Testis (tissue), 3 donors: ENCODE data around the gene RAB11FIP5. TPM values are rescaled to one million over a fixed set of nuclear protein-coding genes. Genes with fewer than 3 reads are reported as not detected.

Experiments used
- DNase-seq: peaks from one replicate; pipeline ENCODE4 v3.0.0-alpha.2; 2019
- H3K27ac ChIP-seq, 2 donors: fragments of 200-600 bp; sonication (generic); one replicate each; pipeline ENCODE4 v1.5.1; 2019
- H3K27me3 ChIP-seq: fragments of 200-600 bp; sonication (generic); one replicate; pipeline ENCODE4 v1.5.1; 2019
- H3K36me3 ChIP-seq: fragments of 200-600 bp; sonication (generic); one replicate; pipeline ENCODE4 v1.5.1; 2017; ENCODE audit warnings: low read depth; ENCODE audit errors: missing control alignments
- H3K4me1 ChIP-seq: fragments of 200-600 bp; sonication (generic); one replicate; pipeline ENCODE4 v1.5.1; 2019
- H3K4me3 ChIP-seq, 2 donors: fragments of 200-600 bp; sonication (generic); one replicate each; pipeline ENCODE4 v1.5.1; 2017 to 2019
- H3K9me3 ChIP-seq: fragments of 200-600 bp; sonication (generic); one replicate; pipeline ENCODE4 v1.5.1; 2017
- POLR2A ChIP-seq: fragments of 450-650 bp; IDR thresholded peaks from one replicate; pipeline ENCODE4 v1.6.1; 2017; ENCODE audit warnings: antibody characterized with exemption, mild to moderate bottlenecking, moderate library complexity
- WGBS, 2 donors: methylation state at CpG; one replicate each; pipeline ENCODE4 v1.1.5; 2018; 5-methylcytosine and 5-hydroxymethylcytosine counted together
- intact Hi-C: fragments of 100-400 bp; cut with DNase I; formaldehyde crosslinking; loops from one replicate; pipeline ENCODE4 v1.15.1; 2023; ENCODE audit warnings: low total_unique reads
- polyA plus RNA-seq: library from polyadenylated mRNA; stranded (reverse); fragments of 350-450 nt; fragmentation: Illumina TruSeq; extraction: RNeasy Lipid Tissue Mini Kit (QIAGEN cat#74804); gene quantifications from one replicate; pipeline ENCODE4 v1.2.3, GENCODE V29; 2014; ENCODE audit warnings: low read depth, low replicate concordance; ENCODE audit not compliant: insufficient read depth
- total RNA-seq, 2 donors: library from RNA; depleted of rRNA; stranded (reverse); fragments of >200 nt; gene quantifications; one replicate each; pipeline ENCODE4 v1.2.3, GENCODE V29; 2016
- TF ChIP-seq, protein P1 (sequence below), 3 experiments: fragments of 450-650 bp in 2 of 3; fragments of 200-600 bp in 1 of 3; sonication (generic) in 1 of 3; IDR thresholded peaks; one replicate each; pipeline ENCODE4 v1.5.1; 2016 to 2019; ENCODE audit warnings: antibody characterized with exemption in 3 of 3, mild to moderate bottlenecking in 2 of 3, moderate library complexity in 1 of 3

RAB11FIP5 gene
- total and polyA plus RNA-seq, 3 donors from 2014 or later = 108 to 332 (median 168) TPM

DNA sequence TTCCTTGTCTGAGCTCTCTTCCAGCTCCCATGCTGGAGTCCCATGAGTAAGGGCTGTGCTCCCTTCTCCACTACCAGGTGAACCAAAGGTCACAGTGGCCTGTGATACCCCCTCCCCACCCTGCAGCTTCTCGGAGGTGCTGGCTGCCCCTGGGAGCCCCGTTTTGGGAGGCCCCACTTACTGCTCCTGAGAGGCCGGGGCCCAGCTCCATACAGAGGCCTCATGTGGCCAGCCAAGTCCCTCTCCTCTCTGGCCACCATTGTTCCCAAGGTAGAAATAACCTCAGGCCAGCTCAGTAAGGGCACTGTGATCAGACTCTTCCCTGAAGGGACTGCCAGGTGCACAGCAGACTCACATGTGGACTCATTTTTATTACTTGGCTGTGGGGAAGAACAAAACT, 6.0 kb downstream of the RAB11FIP5 start:
- no peak overlapping the region for H3K27ac ChIP-seq
- no peak for DNase-seq
- no peak overlapping the region for H3K4me3 ChIP-seq
- no peaks in the 10 kb centered on the region for H3K36me3 ChIP-seq
- intact Hi-C loops = no loop called here
- 68 to 96% methylated on average over 3 of the region's 3 CpGs for WGBS, 2 donors
- H3K27me3 ChIP-seq = no peaks in the 10 kb centered on the region
- TF ChIP-seq, protein P1, sequence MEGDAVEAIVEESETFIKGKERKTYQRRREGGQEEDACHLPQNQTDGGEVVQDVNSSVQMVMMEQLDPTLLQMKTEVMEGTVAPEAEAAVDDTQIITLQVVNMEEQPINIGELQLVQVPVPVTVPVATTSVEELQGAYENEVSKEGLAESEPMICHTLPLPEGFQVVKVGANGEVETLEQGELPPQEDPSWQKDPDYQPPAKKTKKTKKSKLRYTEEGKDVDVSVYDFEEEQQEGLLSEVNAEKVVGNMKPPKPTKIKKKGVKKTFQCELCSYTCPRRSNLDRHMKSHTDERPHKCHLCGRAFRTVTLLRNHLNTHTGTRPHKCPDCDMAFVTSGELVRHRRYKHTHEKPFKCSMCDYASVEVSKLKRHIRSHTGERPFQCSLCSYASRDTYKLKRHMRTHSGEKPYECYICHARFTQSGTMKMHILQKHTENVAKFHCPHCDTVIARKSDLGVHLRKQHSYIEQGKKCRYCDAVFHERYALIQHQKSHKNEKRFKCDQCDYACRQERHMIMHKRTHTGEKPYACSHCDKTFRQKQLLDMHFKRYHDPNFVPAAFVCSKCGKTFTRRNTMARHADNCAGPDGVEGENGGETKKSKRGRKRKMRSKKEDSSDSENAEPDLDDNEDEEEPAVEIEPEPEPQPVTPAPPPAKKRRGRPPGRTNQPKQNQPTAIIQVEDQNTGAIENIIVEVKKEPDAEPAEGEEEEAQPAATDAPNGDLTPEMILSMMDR (IDR thresholded peaks at IDR 0.05) = no peak
- no peak for TF ChIP-seq POLR2A
- H3K4me1 ChIP-seq = peaks cover 20% of the 10 kb centered on the region
- H3K9me3 ChIP-seq = no peaks in the 10 kb centered on the region

DNA sequence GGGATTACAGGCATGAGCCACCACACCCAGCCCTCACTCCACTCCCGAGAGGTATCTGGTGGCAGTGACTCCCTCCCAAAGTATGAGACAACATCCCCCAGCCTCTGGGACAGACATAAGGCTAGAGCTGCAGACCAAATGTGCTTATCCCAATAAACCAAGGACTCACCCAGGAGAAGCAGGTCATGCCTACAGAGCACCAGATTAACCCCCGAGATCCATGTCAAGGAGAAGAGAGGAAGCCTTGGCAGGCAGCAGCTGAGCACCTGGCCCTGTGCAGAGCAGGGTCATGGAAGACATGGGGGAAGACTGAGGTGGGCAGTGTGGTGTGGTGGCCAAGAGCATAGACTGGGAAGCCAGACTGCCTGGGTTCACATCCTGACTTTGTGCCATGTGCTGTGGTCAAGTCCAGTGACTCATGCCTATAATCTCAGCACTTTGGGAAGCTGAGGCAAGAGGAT, 7.2 kb downstream of the RAB11FIP5 start:
- WGBS, 2 donors = 71 to 96% methylated on average over 1 to 2 of the region's 2 CpGs
- no peaks in the 10 kb centered on the region for H3K9me3 ChIP-seq
- H3K36me3 ChIP-seq = no peaks in the 10 kb centered on the region
- intact Hi-C loops = no loop called here
- H3K4me3 ChIP-seq = no peak overlapping the region
- H3K4me1 ChIP-seq = peaks cover 8% of the 10 kb centered on the region
- H3K27me3 ChIP-seq = no peaks in the 10 kb centered on the region
- no peak overlapping the region for H3K27ac ChIP-seq
- TF ChIP-seq, protein P1 (IDR thresholded peaks at IDR 0.05) = no peak
- no peak for TF ChIP-seq POLR2A
- no peak for DNase-seq

DNA sequence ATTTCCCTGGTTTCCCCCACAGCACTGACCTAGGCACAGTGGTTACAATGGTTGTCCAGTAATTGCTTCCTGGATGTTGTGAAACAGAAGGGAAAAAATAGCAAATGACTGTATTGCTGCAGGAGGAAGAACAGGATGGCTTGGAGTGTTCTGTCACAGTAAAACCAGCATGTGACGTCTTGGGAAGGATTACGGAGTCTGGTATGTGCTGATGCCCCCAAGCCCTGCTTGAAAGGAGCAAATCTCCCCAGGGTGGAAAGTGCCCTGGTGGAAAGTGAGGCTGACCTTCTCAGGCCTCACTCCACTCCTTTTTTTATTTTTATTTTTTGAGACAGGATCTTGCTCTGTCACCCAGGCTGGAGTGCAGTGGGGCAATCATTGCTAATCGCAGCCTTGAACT, 7.8 kb downstream of the RAB11FIP5 start:
- peaks cover 8% of the 10 kb centered on the region for H3K4me1 ChIP-seq
- no peak for TF ChIP-seq POLR2A
- TF ChIP-seq, protein P1 (IDR thresholded peaks at IDR 0.05) = no peak
- no peak for DNase-seq
- no peak overlapping the region for H3K27ac ChIP-seq
- 86 to 94% methylated on average over 3 of the region's 3 CpGs for WGBS, 2 donors
- no peaks in the 10 kb centered on the region for H3K36me3 ChIP-seq
- intact Hi-C loops = no loop called here
- no peaks in the 10 kb centered on the region for H3K27me3 ChIP-seq
- no peak overlapping the region for H3K4me3 ChIP-seq
- H3K9me3 ChIP-seq = no peaks in the 10 kb centered on the region

DNA sequence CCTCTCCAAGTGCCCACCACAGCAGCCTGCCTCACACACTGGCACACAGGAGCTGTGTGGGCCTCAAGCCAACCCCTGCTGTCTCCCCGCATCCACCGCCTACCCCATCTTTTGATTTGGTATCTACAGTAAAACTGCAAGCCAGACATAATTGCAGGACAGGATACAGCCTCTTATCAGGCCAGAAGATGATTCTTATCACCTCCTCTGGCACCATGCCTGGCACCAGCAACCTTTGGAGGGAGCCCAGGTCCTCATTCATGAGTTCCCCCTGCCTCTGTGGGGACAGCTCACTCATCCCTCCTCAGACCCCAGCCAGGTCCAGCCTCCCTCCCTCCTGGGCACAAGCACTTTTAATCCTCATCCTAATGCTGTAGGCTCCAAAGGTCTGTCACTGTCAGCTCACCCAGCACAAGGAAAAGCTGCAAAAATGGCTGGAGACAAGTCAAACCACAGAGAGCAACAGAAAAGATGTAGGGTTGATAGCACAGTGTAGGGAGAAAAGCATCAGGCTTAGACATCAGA, 9.7 kb downstream of the RAB11FIP5 start:
- Histone ChIP-seq H3K36me3 (no peaks in the 10 kb centered on the region), H3K27me3 (no peaks in the 10 kb centered on the region), H3K9me3 (no peaks in the 10 kb centered on the region), H3K27ac (no peak overlapping the region), H3K4me3 (no peak overlapping the region), H3K4me1 (peaks cover 8% of the 10 kb centered on the region)
- no peak for DNase-seq
- TF ChIP-seq, protein P1 (IDR thresholded peaks at IDR 0.05) = no peak
- 78 to 92% methylated on average over 2 of the region's 2 CpGs for WGBS, 2 donors
- intact Hi-C loops = no loop called here

DNA sequence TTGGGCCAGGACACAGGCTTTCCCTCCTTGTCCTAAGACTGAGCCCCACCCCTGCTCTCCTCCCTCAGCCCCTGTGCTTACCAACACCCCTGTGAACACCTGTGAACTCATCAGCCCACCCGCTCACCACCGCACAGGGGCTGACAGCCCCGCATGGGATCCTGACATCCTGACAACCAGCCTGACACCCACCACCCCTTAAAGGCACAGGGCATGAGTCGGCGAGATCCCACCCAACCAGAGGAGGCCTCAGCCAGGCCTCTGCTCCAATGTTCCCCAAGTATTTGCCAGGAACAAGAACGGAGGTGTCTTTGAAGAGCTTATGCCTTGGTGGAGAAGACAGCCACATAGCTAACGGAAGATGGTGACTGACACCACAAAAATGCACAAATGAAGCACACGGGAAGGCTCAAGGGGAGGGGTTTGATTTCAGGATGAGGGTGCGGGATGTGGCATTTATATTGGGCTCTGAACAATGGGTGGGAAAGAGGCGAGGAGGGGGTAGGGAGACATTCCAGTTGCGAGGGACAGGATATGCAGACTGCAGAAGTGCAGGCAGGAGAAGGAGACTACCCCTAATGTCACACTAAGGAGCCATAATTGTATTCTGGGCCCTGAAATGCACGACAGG, 11.0 kb downstream of the RAB11FIP5 start:
- TF ChIP-seq POLR2A = no peak
- TF ChIP-seq, protein P1 (IDR thresholded peaks at IDR 0.05) = no peak
- H3K27ac ChIP-seq = no peak overlapping the region
- H3K36me3 ChIP-seq = no peaks in the 10 kb centered on the region
- intact Hi-C loops = no loop called here
- H3K4me3 ChIP-seq = no peak overlapping the region
- whole genome bisulfite sequencing, 2 donors = 86 to 88% methylated on average over 12 of the region's 12 CpGs
- DNase-seq = no peak
- H3K4me1 ChIP-seq = no peaks in the 10 kb centered on the region
- H3K9me3 ChIP-seq = no peaks in the 10 kb centered on the region
- H3K27me3 ChIP-seq = no peaks in the 10 kb centered on the region
